GM21526 (cell line): ENCODE measurements around the gene OSTN.
"Not testable (repeated sequence)": the region's sequence is repeated elsewhere in the genome, so short reads cannot be mapped to it uniquely, and the experiment has no call there.

Experiments used
- ATAC-seq: cut with Tn5 transposase; IDR thresholded peaks from one replicate; pipeline ENCODE4 v1.9.1; 2021; ENCODE audit warnings: moderate library complexity; ENCODE audit not compliant: unreplicated experiment, low FRiP score

The OSTN gene

GRCh38 chr3:191198932-191199331 lies at the start of gene OSTN:
Gene OSTN (plus strand): TSS chr3:191199241. CDS start chr3:191212533, 13,292 bp downstream.
- no peak for ATAC-seq

- ATAC-seq, result no peak
These were observed 47.4 kb upstream of the OSTN start for GRCh38 chr3:191151653-191152052.

- ATAC-seq, result no peak
These were observed 44.2 kb upstream of the OSTN start for GRCh38 chr3:191154827-191155226.

- ATAC-seq, result no peak
These were observed 40.8 kb upstream of the OSTN start for GRCh38 chr3:191158247-191158646.

GRCh38 chr3:191158815-191159214 lies 40.2 kb upstream of the OSTN start:
- no peak for ATAC-seq

DNA sequence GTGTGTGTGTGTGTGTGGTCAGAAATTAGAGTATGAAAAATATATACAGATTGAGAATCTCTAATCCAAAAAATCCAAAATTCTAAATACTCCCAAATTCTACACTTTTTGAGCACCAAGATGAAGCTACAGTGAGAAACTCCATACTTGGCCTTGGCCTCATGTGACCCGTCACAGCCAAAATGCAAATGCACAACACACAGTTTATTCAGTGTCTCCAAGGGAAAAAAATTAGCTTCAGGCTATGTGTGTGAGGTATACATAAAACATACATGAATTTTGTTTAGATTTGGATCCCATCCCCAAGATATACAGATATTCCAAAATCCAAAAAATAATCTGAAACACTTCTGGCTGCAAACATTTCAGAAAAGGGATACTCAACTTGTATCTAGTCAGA lies 33.2 kb upstream of the OSTN start:
- ATAC-seq, result no peak

GRCh38 chr3:191166368-191166767 lies 32.7 kb upstream of the OSTN start:
- ATAC-seq, result no peak

DNA sequence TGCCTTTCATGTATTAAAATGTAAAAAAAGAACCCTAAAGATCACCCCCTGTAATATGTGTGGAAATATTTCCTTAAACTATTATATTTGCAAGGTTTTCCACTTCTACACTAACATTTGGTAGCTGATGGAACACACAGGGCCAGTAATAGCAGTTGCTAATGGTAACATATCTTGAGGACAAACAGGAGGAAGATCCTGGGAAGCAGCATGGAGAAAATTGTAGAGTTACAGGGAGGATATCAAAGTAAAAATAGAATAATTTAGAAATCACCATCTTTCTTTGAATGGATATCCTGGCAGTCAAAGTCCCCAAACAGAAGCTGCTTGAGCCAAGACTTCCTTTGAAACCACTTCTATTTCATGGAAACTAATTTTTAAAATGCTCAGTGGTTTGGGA lies 29.5 kb upstream of the OSTN start:
- ATAC-seq, result no peak

- ATAC-seq, result no peak
These were observed 28.9 kb upstream of the OSTN start for GRCh38 chr3:191170097-191170496.

- no peak for ATAC-seq
These were observed 23.9 kb upstream of the OSTN start for GRCh38 chr3:191175102-191175501.

DNA sequence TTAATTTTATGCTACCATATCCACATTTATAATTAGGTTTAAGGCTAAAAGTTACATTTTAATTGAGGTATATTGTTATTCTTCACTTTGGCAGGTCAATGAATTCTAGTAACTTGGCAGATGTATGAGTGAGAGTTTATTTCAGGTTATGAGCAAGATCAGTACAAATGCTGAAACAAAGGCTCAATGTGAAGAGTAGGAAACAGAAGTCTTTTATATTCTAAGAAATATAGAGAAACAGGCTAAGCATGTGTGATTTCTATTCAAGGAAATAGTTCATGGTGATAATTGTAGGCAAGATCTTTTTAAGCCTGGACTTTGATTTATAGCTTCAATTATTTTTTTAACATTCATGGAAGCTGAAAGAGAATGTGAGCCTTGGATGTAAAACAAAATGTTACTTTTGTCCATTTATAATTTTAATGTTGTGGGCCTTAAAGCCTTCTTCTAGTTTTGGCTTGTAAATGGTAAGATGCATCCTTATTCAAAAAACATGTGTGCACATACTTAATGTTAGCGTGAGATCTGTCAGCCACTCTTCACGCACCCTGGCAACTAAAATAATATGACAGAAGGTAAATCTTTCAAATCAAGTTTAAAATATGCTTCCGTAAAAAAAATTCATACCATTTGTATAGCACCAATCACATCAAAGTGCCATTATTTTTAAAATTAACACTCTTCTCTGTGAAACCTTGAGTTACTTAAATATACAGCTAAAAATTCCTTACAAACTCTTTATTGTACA lies 22.8 kb upstream of the OSTN start:
- ATAC-seq, result no peak

DNA sequence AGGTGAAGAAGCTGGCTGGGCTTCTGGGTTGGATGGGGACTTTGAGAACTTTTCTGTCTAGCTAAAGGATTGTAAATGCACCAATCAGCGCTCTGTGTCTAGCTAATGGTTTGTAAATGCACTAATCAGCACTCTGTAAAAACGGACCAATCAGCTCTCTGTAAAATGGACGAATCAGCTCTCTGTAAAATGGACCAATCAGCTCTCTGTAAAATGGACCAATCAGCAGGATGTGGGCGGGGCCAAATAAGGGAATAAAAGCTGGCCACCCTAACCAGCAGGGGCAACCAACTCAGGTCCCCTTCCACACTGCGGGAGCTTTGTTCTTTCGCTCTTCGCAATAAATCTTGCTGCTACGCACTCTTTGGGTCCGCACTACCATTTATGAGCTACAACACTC lies 13.7 kb upstream of the OSTN start:
- not testable (repeated sequence) for ATAC-seq

GRCh38 chr3:191188246-191188645 lies 10.8 kb upstream of the OSTN start:
- ATAC-seq, result not testable (repeated sequence)

- ATAC-seq, result not testable (repeated sequence)
These were observed 6.8 kb upstream of the OSTN start for GRCh38 chr3:191192270-191192669.

- ATAC-seq, result no peak
These were observed 6.1 kb upstream of the OSTN start for GRCh38 chr3:191192941-191193340.

DNA sequence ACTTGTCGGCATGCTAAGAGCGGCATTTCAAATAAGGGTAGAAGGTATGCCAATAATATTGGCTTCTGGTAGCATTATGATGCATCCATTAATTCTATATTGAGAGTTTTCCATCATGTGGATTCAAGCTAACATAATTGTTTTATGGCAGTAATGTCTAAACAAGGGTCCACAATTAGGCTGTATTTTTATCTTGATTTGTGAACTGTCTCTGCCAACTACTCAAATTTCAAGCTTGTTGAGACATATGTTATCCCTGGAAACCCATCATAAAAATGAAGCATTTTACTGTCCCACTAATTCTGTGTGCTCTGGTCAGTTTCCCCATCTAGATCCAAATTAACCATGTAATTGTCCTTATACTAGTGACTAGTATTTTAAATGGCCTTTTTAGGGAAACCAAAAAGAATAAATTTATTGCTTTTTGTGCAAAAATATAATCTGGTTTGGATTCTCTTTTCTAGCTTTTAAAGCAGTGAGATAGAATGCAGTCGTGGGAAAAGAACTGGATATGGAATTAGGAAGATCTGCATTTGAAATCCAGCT lies 1.2 kb upstream of the OSTN start:
- no peak for ATAC-seq

- no peak for ATAC-seq
These were observed 561 bp upstream of the OSTN start for GRCh38 chr3:191198480-191198879.

GRCh38 chr3:191210032-191210431 lies 11.0 kb downstream of the OSTN start:
- ATAC-seq, result no peak

DNA sequence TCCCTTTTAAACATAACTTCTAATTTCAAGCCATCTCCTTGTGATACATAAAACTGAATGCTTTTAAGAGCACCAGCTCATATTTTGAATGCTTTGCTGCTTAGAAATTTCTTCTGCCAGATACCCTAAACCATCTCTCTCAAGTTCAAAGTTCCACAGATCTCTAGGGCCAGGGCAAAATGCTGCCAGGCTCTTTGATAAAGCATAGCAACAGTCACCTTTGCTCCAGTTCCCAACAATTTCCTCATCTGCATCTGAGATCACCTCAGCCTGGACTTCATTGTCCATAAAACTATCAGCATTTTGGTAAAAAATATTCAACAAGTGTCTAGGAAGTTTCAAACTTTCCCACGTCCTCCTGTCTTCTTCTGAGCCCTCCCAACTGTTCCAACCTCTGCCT lies 17.5 kb downstream of the OSTN start:
- no peak for ATAC-seq

DNA sequence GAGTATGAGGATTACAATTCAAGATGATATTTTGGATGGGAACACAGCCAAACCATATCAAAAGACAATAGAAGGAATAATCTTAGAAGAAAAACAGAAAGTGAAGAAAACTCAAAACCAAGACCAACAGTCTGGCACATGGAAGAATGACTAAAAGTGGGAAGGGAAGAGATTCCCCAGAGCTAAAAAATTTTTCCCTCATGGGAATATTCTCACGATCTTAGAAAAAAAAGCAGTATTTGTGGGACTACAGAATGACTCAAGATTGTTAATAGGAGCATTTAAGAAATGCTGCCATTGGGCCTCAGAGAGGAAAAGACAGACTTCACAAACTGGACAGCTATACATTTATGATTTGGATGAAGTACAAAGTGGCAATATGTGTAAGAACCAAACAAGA lies 18.3 kb downstream of the OSTN start:
- ATAC-seq, result no peak

DNA sequence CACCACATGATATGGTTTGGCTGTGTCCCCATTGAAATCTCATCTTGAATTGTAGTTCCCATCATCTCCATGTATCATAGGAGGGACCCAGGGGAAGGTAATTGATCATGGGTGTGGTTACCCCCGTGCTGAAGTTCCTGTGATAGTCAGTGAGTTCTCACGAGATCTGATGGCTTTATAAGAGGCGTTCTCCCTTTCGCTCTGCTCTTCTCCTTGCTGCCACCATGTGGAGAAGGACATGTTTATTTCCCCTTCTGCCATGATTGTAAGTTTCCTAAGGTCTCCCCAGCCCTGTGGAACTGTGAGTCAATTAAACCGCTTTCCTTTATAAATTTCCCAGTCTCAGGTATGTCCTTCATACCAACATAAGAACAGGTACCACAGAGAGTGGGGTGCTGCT lies 21.9 kb downstream of the OSTN start:
- ATAC-seq, result no peak

GRCh38 chr3:191221638-191222037 lies 22.6 kb downstream of the OSTN start:
- no peak for ATAC-seq
